ENCODE results near the gene TMEM11.
"Not testable (repeated sequence)": the region's sequence is repeated elsewhere in the genome, so short reads cannot be mapped to it uniquely, and the experiment has no call there.

TMEM11 gene

GRCh38 chr17:21242026-21242697 lies 28.2 kb upstream of the TMEM11 start:
- DNase-seq: no peak

- DNase-seq: no peak
Measured at GRCh38 chr17:21241564-21241963, 27.6 kb upstream of the TMEM11 start.

GRCh38 chr17:21240369-21241055 lies 26.6 kb upstream of the TMEM11 start:
- no peak for DNase-seq

GRCh38 chr17:21239680-21240368 lies 25.9 kb upstream of the TMEM11 start:
- DNase-seq: peak in 1 of 5 experiments; percentile 36

GRCh38 chr17:21235921-21236320 lies 22.0 kb upstream of the TMEM11 start:
- no peak for DNase-seq

- DNase-seq: no peak
Measured at GRCh38 chr17:21233581-21234347, 19.8 kb upstream of the TMEM11 start.

- no peak for DNase-seq
Measured at GRCh38 chr17:21232033-21232749, 18.2 kb upstream of the TMEM11 start.

GRCh38 chr17:21231533-21231932 lies 17.6 kb upstream of the TMEM11 start:
- no peak for DNase-seq

- DNase-seq: no peak
Measured at GRCh38 chr17:21228845-21229244, 14.9 kb upstream of the TMEM11 start.

GRCh38 chr17:21228111-21228510 lies 14.2 kb upstream of the TMEM11 start:
- DNase-seq: no peak

GRCh38 chr17:21227277-21227676 lies 13.3 kb upstream of the TMEM11 start:
- DNase-seq: not testable (repeated sequence)

GRCh38 chr17:21223086-21223485 lies 9.1 kb upstream of the TMEM11 start:
- DNase-seq: no peak

- no peak for DNase-seq
Measured at GRCh38 chr17:21218831-21219380, 4.9 kb upstream of the TMEM11 start.

- DNase-seq: peak in 1 of 5 experiments; percentile 46
Measured at GRCh38 chr17:21218101-21218500, 4.1 kb upstream of the TMEM11 start.

GRCh38 chr17:21217346-21217745 lies 3.4 kb upstream of the TMEM11 start:
- no peak for DNase-seq

- no peak for DNase-seq
Measured at GRCh38 chr17:21215935-21216334, 2.0 kb upstream of the TMEM11 start.

GRCh38 chr17:21214777-21215541 lies 998 bp upstream of the TMEM11 start:
- no peak for DNase-seq

GRCh38 chr17:21213638-21214014 lies 335 bp downstream of the TMEM11 start:
- DNase-seq: peak in 1 of 5 experiments; percentile 36

GRCh38 chr17:21212826-21213637 lies 929 bp downstream of the TMEM11 start:
- DNase-seq: no peak

GRCh38 chr17:21211825-21212479 lies 2.0 kb downstream of the TMEM11 start:
- DNase-seq: peak in 1 of 5 experiments; percentile 17

All from T-helper 2 cell (primary cell).